GM21717 (cell line): ENCODE results near the gene C16orf96.

Experiments used
- ATAC-seq: cut with Tn5 transposase; IDR thresholded peaks from one replicate; pipeline ENCODE4 v1.9.1; 2021; ENCODE audit warnings: mild to moderate bottlenecking, moderate library complexity; ENCODE audit not compliant: unreplicated experiment

C16orf96 gene

DNA sequence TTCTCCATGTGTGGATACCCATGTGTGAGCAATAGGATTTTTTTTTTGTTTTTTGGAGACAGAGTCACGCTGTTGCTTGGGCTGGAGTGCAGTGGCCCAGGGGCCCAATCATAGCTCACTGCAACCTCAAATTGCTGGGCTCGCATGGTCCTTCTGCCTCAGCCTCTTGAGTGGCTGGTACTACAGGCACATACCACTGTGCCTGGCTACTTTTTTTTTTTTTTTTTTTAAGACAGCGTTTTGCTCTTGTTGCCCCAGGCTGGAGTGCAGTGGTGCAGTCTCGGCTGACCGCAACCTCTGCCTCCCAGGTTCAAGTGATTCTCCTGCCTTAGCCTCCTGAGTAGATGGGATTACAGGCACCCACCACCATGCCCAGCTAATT lies 85.2 kb downstream of the C16orf96 start:
- ATAC-seq: no peak

DNA sequence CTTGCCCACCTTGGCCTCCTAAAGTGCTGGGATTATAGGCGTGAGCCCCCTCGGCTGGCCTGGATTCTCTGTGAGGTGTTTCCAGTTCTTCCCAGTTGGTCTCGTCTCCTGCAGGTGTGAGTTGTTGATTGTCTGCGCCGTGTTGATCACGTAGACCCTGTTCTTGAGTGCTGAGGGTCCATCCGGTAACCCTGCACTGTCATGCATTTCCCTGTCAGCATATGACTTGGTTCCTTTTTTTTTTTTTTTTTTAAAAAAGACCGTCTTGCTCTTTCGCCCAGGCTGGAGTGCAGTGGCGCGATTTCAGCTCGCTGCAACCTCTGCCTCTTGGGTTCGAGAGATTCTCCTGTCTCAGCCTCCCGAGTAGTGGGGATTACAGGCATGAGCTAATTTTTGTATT lies 85.8 kb downstream of the C16orf96 start:
- no peak for ATAC-seq

DNA sequence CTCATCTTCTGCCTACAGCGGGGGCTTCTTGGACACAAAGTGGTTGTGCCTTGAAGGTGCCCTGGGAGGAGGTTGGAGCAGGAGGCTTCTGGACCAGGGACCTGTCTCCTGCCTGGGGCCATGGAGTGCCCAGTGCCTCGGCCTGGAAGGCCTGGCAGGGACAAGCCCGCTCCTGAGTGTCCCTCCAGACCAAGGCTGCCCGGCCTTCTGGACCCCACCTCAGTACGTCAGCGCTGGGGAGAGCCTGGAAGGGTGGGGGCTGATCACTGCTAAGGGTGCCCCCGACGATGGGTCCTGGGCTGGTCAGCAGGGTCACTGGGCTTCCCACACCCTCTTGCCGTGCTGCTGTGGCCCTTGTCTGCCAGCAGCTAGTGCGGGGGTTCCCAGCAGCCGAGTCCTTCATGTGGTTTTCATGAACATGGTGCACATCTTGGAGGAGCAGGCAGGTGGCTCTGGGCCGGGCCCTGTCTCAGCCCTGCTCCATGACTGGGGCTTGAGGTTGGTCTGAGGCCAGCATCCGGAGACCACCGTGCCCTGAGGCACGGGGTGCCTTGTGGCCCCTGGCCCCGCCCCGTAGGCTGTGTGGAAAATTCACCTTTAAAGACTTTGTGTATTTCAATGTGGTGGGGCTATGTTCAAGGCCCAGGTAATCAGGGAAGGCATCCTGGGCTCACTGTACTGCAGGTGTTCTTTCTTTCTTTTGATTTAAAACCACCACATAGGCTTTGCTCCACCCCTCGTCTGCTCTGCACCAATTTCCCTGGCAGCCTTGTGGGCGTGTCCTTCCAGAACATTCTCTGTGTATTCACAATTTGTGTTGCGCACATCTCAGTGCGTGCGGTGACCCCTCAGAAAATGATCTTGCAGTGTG lies 90.9 kb downstream of the C16orf96 start:
- ATAC-seq: no peak

DNA sequence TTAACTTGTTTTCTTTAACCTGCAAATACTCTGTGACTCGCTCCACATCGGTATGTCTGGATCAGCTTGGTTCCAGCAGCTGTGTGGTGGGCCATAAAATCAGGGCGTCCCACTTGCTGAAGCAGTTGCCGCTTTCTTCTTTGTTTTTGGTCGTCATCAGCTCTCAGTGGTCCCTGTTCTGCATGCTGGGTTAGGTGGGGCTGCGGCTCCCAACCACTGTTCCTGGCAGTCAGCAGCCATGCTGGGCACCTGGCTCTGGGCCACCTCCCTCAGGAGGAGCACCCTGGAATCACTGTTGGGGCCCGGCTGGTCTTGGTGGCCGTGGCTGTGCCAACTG lies 91.5 kb downstream of the C16orf96 start:
- no peak for ATAC-seq

DNA sequence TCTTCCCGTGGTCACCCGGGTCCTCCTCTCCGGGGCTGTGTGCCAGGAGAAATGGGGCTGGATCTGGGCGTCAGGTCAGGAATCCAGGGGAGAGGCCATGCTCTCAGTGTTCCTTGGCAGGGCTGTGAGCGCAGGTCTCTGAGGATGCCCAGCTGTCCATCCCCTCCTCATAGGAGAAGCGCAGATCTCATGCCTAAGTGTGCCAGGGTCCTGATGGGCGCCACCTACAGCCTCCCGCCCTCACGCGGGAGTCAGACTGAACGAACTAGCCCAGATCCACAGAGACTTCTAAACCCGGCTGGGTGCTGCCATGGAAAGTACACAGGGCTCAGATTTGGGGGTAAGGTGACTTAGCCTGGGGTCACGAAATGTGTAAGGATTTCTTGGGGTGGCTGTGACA lies 92.8 kb downstream of the C16orf96 start:
- ATAC-seq: no peak

DNA sequence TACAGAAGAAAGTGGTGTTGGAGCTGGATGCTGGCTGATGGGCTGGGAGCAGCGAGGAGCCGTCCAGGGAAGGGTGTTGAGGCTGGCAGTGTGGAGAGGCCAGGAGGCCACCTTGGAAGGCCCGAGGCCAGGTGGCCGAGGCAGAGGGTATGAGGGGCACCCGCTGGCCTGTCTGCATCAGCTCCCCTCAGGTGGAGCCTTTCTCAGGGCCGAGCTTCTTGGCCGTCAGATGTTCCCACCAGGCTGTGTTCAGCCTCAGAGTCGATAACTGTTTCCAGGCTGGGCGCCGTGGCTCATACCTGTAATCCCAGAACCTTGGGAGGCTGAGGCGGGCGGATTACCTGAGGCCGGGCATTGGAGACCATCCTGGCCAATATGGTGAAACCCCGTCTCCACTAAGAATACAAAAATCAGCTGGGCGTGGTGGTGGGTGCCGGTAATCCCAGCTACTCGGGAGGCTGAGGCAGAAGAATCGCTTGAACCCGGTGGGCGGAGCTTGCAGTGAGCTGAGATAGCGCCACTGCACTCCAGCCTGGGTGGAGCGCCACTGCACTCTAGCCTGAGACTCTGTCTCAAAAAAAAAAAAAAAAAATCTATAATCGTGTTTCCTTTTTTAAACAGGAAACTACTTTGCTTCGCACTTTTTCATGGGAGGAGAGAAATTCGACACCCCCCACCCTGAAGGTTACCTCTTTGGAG lies 93.8 kb downstream of the C16orf96 start:
- no peak for ATAC-seq
